ENCODE measurements around the gene TOP3B. TPM values are rescaled to one million over a fixed set of nuclear protein-coding genes. Genes with fewer than 3 reads are reported as not detected.

Gene TOP3B
- total and polyA plus RNA-seq, 2 experiments from 2014 or later = 35.7 to 77.7 TPM

DNA sequence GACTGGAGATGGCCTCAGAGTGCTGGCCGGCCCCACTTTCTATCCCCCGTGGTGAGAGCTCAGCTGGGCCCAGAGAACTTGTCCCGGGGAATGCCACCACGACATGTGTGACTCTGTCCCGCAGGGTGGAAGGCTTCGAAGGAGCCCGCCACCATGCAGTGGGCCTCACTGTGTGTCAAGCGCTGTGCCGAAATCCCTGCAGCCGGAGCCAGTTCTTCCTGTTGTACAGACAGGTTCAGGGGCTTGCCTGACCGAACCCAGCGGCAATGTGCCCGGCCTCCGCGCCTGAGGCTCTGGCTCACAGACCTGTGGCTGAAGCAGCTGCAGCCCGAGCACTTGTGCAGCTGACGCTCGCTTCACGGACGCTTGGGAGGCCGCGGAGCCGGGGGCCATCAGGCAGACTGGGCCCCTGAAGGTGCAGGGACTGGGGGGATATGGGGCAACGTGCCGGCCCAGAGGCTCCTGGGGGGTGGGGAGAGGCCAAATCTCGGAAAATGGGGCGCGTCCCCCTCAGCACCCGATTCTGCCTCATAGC is 30.6 kb downstream of the TOP3B start:
- H3K27me3 ChIP-seq (ENCODE audit: insufficient read depth) = peaks cover 36% of the 10 kb centered on the region
- peak overlapping the region; percentile 87 for H3K4me2 ChIP-seq
- H3K27ac ChIP-seq (ENCODE audit: low read depth) = no peak overlapping the region
- peaks cover 3% of the 10 kb centered on the region; the same call in 1 of the 3 replicates for H3K36me3 Mint-ChIP-seq (ENCODE audit: low read depth)
- no peaks in the 10 kb centered on the region for H3K9me2 ChIP-seq (ENCODE audit: insufficient read depth)
- peaks cover 9% of the 10 kb centered on the region for H4K20me1 ChIP-seq (replicated peaks; ENCODE audit: insufficient read depth)
- peaks cover 9% of the 10 kb centered on the region; the same call in 1 of the 2 replicates for H3K4me1 ChIP-seq (ENCODE audit: insufficient read depth)
- no peak overlapping the region for H3K27ac Mint-ChIP-seq
- no peaks in the 10 kb centered on the region for H3K79me2 ChIP-seq (replicated peaks; ENCODE audit: insufficient read depth)
- peak overlapping the region; percentile 74 for H2AFZ ChIP-seq
- peak overlapping the region; percentile 79 for H3K4me3 Mint-ChIP-seq
- TF ChIP-seq, protein P1, sequence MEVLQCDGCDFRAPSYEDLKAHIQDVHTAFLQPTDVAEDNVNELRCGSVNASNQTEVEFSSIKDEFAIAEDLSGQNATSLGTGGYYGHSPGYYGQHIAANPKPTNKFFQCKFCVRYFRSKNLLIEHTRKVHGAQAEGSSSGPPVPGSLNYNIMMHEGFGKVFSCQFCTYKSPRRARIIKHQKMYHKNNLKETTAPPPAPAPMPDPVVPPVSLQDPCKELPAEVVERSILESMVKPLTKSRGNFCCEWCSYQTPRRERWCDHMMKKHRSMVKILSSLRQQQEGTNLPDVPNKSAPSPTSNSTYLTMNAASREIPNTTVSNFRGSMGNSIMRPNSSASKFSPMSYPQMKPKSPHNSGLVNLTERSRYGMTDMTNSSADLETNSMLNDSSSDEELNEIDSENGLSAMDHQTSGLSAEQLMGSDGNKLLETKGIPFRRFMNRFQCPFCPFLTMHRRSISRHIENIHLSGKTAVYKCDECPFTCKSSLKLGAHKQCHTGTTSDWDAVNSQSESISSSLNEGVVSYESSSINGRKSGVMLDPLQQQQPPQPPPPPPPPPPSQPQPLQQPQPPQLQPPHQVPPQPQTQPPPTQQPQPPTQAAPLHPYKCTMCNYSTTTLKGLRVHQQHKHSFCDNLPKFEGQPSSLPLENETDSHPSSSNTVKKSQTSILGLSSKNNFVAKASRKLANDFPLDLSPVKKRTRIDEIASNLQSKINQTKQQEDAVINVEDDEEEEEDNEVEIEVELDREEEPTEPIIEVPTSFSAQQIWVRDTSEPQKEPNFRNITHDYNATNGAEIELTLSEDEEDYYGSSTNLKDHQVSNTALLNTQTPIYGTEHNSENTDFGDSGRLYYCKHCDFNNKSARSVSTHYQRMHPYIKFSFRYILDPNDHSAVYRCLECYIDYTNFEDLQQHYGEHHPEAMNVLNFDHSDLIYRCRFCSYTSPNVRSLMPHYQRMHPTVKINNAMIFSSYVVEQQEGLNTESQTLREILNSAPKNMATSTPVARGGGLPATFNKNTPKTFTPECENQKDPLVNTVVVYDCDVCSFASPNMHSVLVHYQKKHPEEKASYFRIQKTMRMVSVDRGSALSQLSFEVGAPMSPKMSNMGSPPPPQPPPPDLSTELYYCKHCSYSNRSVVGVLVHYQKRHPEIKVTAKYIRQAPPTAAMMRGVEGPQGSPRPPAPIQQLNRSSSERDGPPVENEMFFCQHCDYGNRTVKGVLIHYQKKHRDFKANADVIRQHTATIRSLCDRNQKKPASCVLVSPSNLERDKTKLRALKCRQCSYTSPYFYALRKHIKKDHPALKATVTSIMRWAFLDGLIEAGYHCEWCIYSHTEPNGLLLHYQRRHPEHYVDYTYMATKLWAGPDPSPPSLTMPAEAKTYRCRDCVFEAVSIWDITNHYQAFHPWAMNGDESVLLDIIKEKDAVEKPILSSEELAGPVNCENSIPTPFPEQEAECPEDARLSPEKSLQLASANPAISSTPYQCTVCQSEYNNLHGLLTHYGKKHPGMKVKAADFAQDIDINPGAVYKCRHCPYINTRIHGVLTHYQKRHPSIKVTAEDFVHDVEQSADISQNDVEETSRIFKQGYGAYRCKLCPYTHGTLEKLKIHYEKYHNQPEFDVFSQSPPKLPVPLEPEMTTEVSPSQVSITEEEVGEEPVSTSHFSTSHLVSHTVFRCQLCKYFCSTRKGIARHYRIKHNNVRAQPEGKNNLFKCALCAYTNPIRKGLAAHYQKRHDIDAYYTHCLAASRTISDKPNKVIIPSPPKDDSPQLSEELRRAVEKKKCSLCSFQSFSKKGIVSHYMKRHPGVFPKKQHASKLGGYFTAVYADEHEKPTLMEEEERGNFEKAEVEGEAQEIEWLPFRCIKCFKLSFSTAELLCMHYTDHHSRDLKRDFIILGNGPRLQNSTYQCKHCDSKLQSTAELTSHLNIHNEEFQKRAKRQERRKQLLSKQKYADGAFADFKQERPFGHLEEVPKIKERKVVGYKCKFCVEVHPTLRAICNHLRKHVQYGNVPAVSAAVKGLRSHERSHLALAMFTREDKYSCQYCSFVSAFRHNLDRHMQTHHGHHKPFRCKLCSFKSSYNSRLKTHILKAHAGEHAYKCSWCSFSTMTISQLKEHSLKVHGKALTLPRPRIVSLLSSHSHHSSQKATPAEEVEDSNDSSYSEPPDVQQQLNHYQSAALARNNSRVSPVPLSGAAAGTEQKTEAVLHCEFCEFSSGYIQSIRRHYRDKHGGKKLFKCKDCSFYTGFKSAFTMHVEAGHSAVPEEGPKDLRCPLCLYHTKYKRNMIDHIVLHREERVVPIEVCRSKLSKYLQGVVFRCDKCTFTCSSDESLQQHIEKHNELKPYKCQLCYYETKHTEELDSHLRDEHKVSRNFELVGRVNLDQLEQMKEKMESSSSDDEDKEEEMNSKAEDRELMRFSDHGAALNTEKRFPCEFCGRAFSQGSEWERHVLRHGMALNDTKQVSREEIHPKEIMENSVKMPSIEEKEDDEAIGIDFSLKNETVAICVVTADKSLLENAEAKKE (CRISPR knock-in tag; IDR thresholded peaks at IDR 0.05) = no peak
- TF ChIP-seq, protein P2, sequence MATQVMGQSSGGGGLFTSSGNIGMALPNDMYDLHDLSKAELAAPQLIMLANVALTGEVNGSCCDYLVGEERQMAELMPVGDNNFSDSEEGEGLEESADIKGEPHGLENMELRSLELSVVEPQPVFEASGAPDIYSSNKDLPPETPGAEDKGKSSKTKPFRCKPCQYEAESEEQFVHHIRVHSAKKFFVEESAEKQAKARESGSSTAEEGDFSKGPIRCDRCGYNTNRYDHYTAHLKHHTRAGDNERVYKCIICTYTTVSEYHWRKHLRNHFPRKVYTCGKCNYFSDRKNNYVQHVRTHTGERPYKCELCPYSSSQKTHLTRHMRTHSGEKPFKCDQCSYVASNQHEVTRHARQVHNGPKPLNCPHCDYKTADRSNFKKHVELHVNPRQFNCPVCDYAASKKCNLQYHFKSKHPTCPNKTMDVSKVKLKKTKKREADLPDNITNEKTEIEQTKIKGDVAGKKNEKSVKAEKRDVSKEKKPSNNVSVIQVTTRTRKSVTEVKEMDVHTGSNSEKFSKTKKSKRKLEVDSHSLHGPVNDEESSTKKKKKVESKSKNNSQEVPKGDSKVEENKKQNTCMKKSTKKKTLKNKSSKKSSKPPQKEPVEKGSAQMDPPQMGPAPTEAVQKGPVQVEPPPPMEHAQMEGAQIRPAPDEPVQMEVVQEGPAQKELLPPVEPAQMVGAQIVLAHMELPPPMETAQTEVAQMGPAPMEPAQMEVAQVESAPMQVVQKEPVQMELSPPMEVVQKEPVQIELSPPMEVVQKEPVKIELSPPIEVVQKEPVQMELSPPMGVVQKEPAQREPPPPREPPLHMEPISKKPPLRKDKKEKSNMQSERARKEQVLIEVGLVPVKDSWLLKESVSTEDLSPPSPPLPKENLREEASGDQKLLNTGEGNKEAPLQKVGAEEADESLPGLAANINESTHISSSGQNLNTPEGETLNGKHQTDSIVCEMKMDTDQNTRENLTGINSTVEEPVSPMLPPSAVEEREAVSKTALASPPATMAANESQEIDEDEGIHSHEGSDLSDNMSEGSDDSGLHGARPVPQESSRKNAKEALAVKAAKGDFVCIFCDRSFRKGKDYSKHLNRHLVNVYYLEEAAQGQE (IDR thresholded peaks at IDR 0.05; ENCODE audit: unreplicated experiment) = no peak
- TF ChIP-seq, protein P3, sequence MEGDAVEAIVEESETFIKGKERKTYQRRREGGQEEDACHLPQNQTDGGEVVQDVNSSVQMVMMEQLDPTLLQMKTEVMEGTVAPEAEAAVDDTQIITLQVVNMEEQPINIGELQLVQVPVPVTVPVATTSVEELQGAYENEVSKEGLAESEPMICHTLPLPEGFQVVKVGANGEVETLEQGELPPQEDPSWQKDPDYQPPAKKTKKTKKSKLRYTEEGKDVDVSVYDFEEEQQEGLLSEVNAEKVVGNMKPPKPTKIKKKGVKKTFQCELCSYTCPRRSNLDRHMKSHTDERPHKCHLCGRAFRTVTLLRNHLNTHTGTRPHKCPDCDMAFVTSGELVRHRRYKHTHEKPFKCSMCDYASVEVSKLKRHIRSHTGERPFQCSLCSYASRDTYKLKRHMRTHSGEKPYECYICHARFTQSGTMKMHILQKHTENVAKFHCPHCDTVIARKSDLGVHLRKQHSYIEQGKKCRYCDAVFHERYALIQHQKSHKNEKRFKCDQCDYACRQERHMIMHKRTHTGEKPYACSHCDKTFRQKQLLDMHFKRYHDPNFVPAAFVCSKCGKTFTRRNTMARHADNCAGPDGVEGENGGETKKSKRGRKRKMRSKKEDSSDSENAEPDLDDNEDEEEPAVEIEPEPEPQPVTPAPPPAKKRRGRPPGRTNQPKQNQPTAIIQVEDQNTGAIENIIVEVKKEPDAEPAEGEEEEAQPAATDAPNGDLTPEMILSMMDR (conservative IDR thresholded peaks at IDR 0.05; ENCODE audit: low read depth in 2 of 2) = no peak
- TF ChIP-seq EZH2 (IDR thresholded peaks at IDR 0.05; ENCODE audit: low read depth, unreplicated experiment) (no peak), CREB1 (CRISPR knock-in tag; IDR thresholded peaks at IDR 0.05; ENCODE audit: low read depth) (no peak), JUNB (IDR thresholded peaks at IDR 0.05; ENCODE audit: unreplicated experiment) (no peak), POLR2AphosphoS5 (IDR thresholded peaks at IDR 0.05; ENCODE audit: low read depth) (no peak), ZNF114 (CRISPR knock-in tag; IDR thresholded peaks at IDR 0.05) (no peak), EZH2phosphoT487 (IDR thresholded peaks at IDR 0.05; ENCODE audit: unreplicated experiment) (no peak), NANOG (IDR thresholded peaks at IDR 0.05; ENCODE audit: borderline replicate concordance) (no peak), STAT1 (IDR thresholded peaks at IDR 0.05; ENCODE audit: unreplicated experiment) (no peak), ZNF331 (CRISPR knock-in tag; IDR thresholded peaks at IDR 0.05; ENCODE audit: low read depth) (no peak)
- TF ChIP-seq, protein P4, sequence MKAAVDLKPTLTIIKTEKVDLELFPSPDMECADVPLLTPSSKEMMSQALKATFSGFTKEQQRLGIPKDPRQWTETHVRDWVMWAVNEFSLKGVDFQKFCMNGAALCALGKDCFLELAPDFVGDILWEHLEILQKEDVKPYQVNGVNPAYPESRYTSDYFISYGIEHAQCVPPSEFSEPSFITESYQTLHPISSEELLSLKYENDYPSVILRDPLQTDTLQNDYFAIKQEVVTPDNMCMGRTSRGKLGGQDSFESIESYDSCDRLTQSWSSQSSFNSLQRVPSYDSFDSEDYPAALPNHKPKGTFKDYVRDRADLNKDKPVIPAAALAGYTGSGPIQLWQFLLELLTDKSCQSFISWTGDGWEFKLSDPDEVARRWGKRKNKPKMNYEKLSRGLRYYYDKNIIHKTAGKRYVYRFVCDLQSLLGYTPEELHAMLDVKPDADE (IDR thresholded peaks at IDR 0.05) = no peak
- DNase-seq (ENCODE audit: low spot score) = peak; percentile 74
- peak overlapping the region; percentile 83 for H3K4me3 ChIP-seq
- peak; percentile 68 for ATAC-seq
- 0 out of 2 replicates have a peak, but pooled peaks cover 9% of the 10 kb centered on the region for H3F3A ChIP-seq (replicated peaks; ENCODE audit: low read depth)
- H3K4me1 Mint-ChIP-seq = peaks cover 21% of the 10 kb centered on the region
- H3K9me3 Mint-ChIP-seq = peaks cover 2% of the 10 kb centered on the region; the same call in 1 of the 3 replicates
- H3K36me3 ChIP-seq (ENCODE audit: insufficient read depth) = no peaks in the 10 kb centered on the region; the same call in 1 of the 2 replicates
- H3K27me3 Mint-ChIP-seq (ENCODE audit: insufficient read depth, low read depth, poor library complexity) = peaks cover 24% of the 10 kb centered on the region

All from GM23338 (cell line).